Measurements from ENCODE around the gene C15orf61. TPM values are rescaled to one million over a fixed set of nuclear protein-coding genes. Genes with fewer than 3 reads are reported as not detected.

The C15orf61 gene
- polyA plus RNA-seq, 1 experiment = 2.3 TPM

DNA sequence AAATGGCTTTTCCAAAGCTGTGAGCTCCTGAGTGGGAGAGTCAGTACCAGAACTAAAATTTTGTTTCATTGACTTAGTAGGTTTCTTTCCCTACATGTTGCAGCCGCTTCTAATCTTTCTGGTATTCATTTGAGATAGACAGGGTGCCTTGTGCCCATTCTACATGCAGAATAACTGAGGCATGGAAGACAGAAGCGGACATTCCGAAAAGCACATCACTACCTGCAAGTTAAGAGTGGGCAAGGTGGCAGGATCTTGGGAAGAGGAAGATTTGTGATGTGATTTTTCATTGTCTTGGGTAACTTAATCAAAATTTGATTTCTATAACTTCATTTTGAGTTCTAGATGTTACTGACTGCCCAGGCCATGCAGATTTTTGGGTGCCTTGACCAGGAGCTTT lies 23.5 kb downstream of the C15orf61 start:
- ChIA-PET POLR2A (no interaction called here), CTCF (no interaction called here)
- DNase-seq (ENCODE audit: low read depth) = no peak
- TF ChIP-seq, protein P1, sequence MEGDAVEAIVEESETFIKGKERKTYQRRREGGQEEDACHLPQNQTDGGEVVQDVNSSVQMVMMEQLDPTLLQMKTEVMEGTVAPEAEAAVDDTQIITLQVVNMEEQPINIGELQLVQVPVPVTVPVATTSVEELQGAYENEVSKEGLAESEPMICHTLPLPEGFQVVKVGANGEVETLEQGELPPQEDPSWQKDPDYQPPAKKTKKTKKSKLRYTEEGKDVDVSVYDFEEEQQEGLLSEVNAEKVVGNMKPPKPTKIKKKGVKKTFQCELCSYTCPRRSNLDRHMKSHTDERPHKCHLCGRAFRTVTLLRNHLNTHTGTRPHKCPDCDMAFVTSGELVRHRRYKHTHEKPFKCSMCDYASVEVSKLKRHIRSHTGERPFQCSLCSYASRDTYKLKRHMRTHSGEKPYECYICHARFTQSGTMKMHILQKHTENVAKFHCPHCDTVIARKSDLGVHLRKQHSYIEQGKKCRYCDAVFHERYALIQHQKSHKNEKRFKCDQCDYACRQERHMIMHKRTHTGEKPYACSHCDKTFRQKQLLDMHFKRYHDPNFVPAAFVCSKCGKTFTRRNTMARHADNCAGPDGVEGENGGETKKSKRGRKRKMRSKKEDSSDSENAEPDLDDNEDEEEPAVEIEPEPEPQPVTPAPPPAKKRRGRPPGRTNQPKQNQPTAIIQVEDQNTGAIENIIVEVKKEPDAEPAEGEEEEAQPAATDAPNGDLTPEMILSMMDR (IDR thresholded peaks at IDR 0.05; ENCODE audit: insufficient read depth, low read depth, low read length) = no peak
- no peaks in the 10 kb centered on the region; the same call in 1 of the 2 replicates for H3K36me3 ChIP-seq (ENCODE audit: control insufficient read depth, insufficient read depth, low read length)
- H3K27me3 ChIP-seq (ENCODE audit: control insufficient read depth, insufficient read depth, low read length) = no peaks in the 10 kb centered on the region
- no peak overlapping the region for H3K4me3 ChIP-seq (ENCODE audit: low read depth, low read length)

DNA sequence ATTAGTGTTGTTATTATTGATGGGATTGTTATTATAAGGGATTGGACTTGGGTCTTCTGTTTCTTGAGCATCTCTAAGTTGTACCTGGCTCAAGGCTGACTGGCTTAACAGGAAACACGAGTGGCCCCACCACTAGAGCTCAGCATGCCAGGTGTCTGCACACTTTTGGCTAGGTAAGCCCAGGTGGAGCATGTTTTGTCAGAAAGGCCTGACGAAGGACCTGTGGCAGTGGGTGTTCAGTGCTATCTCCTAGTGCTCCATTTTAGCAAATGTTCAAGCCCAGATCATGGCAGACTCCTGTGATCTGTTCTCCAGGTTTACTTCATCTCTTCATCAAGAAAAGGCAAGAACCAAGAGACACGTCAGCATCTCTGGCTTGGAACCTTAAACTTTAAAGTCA lies 24.9 kb downstream of the C15orf61 start:
- no peaks in the 10 kb centered on the region for H3K27me3 ChIP-seq (ENCODE audit: control insufficient read depth, insufficient read depth, low read length)
- no peak overlapping the region for H3K4me3 ChIP-seq (ENCODE audit: low read depth, low read length)
- DNase-seq (ENCODE audit: low read depth) = no peak
- ChIA-PET CTCF (no interaction called here), POLR2A (no interaction called here)
- H3K36me3 ChIP-seq (ENCODE audit: control insufficient read depth, insufficient read depth, low read length) = no peaks in the 10 kb centered on the region; the same call in 1 of the 2 replicates
- TF ChIP-seq, protein P1 (IDR thresholded peaks at IDR 0.05; ENCODE audit: insufficient read depth, low read depth, low read length) = no peak

DNA sequence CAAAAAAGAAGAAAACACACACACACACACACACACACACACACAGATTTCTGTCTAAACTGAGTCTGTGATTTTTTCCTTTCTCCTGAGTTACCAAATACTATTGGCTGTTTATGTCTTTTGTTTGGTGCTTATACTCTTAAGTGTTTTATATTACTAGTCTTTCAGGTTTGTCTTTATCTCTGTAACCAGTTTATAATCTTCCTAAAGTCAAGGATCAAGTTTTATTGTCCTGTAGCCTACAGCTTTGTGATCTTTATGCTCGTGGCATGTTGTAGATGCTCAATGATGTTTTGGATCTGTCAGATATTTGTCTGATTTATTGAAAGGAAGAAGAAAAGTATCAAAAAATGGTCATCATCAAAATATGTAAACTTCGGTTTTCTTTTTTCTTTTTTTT lies 26.1 kb downstream of the C15orf61 start:
- Histone ChIP-seq H3K4me3 (ENCODE audit: low read depth, low read length) (no peak overlapping the region), H3K36me3 (ENCODE audit: control insufficient read depth, insufficient read depth, low read length) (peaks cover 2% of the 10 kb centered on the region), H3K27me3 (ENCODE audit: control insufficient read depth, insufficient read depth, low read length) (no peaks in the 10 kb centered on the region)
- TF ChIP-seq, protein P1 (IDR thresholded peaks at IDR 0.05; ENCODE audit: insufficient read depth, low read depth, low read length) = no peak
- DNase-seq (ENCODE audit: low read depth) = no peak
- ChIA-PET POLR2A (no interaction called here), CTCF (interaction anchor here (0.6 kb wide), 1 partner anchor 155 kb away, joined by 3 read pairs; no protein-coding TSS in a partner anchor)

DNA sequence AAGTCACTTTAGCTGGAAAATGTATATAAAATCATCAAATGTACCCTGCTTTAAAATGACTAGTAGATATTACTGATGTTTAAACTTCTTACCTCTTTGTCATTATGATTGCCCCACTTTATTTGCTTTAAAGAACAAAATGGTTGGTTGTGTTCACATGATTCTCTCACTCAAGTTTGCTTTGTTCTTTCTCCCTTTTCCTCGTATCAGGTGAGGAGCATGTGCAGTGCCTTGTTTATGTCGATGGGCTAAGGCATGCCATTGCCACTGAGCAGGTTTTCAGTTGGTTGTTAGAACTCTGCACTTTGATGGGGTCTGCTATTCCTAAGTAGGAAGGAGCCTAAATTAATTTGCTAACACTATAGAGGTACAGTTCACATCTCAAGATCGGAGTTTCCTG lies 26.9 kb downstream of the C15orf61 start:
- TF ChIP-seq, protein P1 (IDR thresholded peaks at IDR 0.05; ENCODE audit: insufficient read depth, low read depth, low read length) = no peak
- no peaks in the 10 kb centered on the region for H3K27me3 ChIP-seq (ENCODE audit: control insufficient read depth, insufficient read depth, low read length)
- CTCF ChIA-PET = no interaction called here
- DNase-seq (ENCODE audit: low read depth) = no peak
- H3K36me3 ChIP-seq (ENCODE audit: control insufficient read depth, insufficient read depth, low read length) = peaks cover 2% of the 10 kb centered on the region
- POLR2A ChIA-PET = interaction anchor here (0.6 to 0.7 kb wide), 2 partner anchors 17 to 160 kb away, joined by 4 to 8 read pairs; no protein-coding TSS in a partner anchor
- H3K4me3 ChIP-seq (ENCODE audit: low read depth, low read length) = no peak overlapping the region

DNA sequence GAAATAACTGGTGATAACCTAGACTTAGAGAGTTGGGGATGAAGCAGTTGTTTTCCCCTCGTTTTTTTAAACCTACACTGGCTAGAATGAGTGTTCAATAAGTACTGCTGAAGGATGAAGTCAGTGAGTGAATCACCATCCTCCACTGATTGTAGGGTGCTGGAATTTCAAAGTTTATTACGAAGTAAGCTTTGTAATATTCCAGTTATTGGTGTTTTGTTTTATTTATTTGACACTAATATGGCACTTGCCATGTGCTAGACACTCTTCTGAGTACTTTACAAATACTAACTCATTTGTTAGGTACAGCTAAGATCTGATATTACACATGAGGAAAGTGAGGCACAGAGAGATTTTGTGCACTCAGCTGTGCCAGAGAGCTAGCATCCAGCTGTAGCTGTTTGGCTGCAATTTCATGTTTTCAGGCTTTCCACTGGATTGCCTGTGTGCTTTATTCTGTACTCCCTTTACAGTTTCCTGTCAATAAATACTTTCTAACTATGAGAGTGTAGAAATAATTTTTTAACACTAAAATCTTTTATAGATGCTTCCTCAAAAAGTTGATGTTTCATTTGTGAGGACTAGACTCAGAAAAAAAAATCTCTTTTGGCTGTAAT lies 27.4 kb downstream of the C15orf61 start:
- CTCF ChIA-PET = no interaction called here
- POLR2A ChIA-PET = interaction anchor here (0.6 to 0.7 kb wide), 2 partner anchors 18 to 160 kb away, joined by 4 to 8 read pairs; no protein-coding TSS in a partner anchor
- Histone ChIP-seq H3K4me3 (ENCODE audit: low read depth, low read length) (no peak overlapping the region), H3K36me3 (ENCODE audit: control insufficient read depth, insufficient read depth, low read length) (peaks cover 2% of the 10 kb centered on the region), H3K27me3 (ENCODE audit: control insufficient read depth, insufficient read depth, low read length) (no peaks in the 10 kb centered on the region)
- DNase-seq (ENCODE audit: low read depth) = no peak
- TF ChIP-seq, protein P1 (IDR thresholded peaks at IDR 0.05; ENCODE audit: insufficient read depth, low read depth, low read length) = no peak
